ENCODE measurements around the gene FFAR3.

DNA sequence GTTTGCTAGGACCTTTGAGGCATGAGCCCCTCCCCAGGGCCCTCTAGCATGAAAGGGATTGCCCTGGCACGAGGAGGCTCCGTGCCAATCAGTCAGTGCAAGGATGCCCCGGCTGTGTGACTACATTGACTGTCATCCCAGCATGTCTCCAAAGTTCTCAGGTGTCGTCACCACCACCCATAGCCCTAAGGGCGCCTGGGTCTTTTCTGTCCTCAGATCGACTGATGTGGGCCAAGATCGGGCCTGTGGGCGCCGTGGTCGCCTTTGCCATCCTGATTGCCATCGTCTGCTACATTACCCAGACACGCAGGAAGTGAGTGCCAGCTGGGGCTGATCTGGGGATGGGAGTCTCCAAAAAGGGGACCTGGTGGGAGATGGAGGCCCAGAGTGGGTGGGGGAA is 47.9 kb upstream of the FFAR3 start:
- TF ChIP-seq POLR2A (IDR thresholded peaks at IDR 0.05): no peak
- TF ChIP-seq, protein P1, sequence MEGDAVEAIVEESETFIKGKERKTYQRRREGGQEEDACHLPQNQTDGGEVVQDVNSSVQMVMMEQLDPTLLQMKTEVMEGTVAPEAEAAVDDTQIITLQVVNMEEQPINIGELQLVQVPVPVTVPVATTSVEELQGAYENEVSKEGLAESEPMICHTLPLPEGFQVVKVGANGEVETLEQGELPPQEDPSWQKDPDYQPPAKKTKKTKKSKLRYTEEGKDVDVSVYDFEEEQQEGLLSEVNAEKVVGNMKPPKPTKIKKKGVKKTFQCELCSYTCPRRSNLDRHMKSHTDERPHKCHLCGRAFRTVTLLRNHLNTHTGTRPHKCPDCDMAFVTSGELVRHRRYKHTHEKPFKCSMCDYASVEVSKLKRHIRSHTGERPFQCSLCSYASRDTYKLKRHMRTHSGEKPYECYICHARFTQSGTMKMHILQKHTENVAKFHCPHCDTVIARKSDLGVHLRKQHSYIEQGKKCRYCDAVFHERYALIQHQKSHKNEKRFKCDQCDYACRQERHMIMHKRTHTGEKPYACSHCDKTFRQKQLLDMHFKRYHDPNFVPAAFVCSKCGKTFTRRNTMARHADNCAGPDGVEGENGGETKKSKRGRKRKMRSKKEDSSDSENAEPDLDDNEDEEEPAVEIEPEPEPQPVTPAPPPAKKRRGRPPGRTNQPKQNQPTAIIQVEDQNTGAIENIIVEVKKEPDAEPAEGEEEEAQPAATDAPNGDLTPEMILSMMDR (IDR thresholded peaks at IDR 0.05): no peak
- TF ChIP-seq POLR2AphosphoS5 (IDR thresholded peaks at IDR 0.05): no peak
